SU-DHL-6 (cell line): ENCODE data around the gene GLS.

Source experiments
- H2AFZ ChIP-seq: fragments of 200-600 bp; sonication (generic); 2 replicates; pipeline ENCODE4 v1.6.1; 2014; ENCODE audit warnings: low read depth, mild to moderate bottlenecking, moderate library complexity, mixed read lengths, antibody characterized with exemption, low read length; ENCODE audit not compliant: severe bottlenecking
- H3F3A ChIP-seq: fragments of 200-600 bp; shearing (Covaris generic); 2 replicates; pipeline ENCODE4 v1.6.0; 2016; ENCODE audit warnings: antibody characterized with exemption, mild to moderate bottlenecking; ENCODE audit not compliant: insufficient read depth
- H3K27ac ChIP-seq: fragments of 200-600 bp; sonication (generic); 2 replicates; pipeline ENCODE4 v1.5.1; 2016; ENCODE audit warnings: low read depth, mild to moderate bottlenecking, low read length, moderate library complexity, mixed read lengths
- H3K27me3 ChIP-seq: fragments of 200-600 bp; sonication (generic), shearing (Covaris generic); 2 replicates; pipeline ENCODE4 v1.6.0; 2014; ENCODE audit warnings: mild to moderate bottlenecking, low read length
- H3K36me3 ChIP-seq: fragments of 200-600 bp; sonication (generic); 2 replicates; pipeline ENCODE4 v1.6.1; 2014; ENCODE audit warnings: mild to moderate bottlenecking, low read length, mixed read lengths
- H3K4me2 ChIP-seq: fragments of 300-600, 200-600 bp; shearing (Covaris generic), sonication (generic); 2 replicates; pipeline ENCODE4 v1.6.0; 2014; ENCODE audit warnings: low read length, low read depth, mild to moderate bottlenecking; ENCODE audit not compliant: poor library complexity, severe bottlenecking
- H3K4me3 ChIP-seq: fragments of 200-600 bp; sonication (generic); 2 replicates; pipeline ENCODE4 v1.5.1; 2014; ENCODE audit warnings: antibody characterized with exemption, low read length, mild to moderate bottlenecking, mixed read lengths; ENCODE audit not compliant: insufficient read depth, poor library complexity, severe bottlenecking
- H3K79me2 ChIP-seq: fragments of 200-600 bp; sonication (generic); 2 replicates; pipeline ENCODE4 v1.6.1; 2014; ENCODE audit warnings: mild to moderate bottlenecking, low read length, moderate library complexity; ENCODE audit not compliant: insufficient read depth
- H3K9ac ChIP-seq: fragments of 200-600 bp; sonication (generic); 2 replicates; pipeline ENCODE4 v1.7.0; 2014; ENCODE audit warnings: mild to moderate bottlenecking, low read length
- H3K9me2 ChIP-seq: fragments of 200-600 bp; sonication (generic); replicated peaks from 2 replicates; pipeline ENCODE4 v1.6.1; 2014; ENCODE audit warnings: low read length; ENCODE audit not compliant: insufficient read depth
- H3K9me3 ChIP-seq: fragments of 200-600 bp; sonication (generic); 2 replicates; pipeline ENCODE4 v1.6.1; 2014; ENCODE audit warnings: low read length, mixed read lengths; ENCODE audit not compliant: insufficient read depth
- H4K20me1 ChIP-seq: fragments of 200-600 bp; sonication (generic); 2 replicates; pipeline ENCODE4 v1.6.1; 2014; ENCODE audit warnings: low read depth, mild to moderate bottlenecking, antibody characterized with exemption, low read length, moderate library complexity, mixed read lengths
- EZH2phosphoT487 ChIP-seq: fragments of 200-600 bp; sonication (generic), shearing (Covaris generic); conservative IDR thresholded peaks from 2 replicates; pipeline ENCODE4 v1.6.1; 2018; ENCODE audit warnings: mild to moderate bottlenecking, antibody characterized with exemption, low read length, moderate library complexity, mixed read lengths
- TF ChIP-seq, protein P1 (sequence below): fragments of 200-600 bp; sonication (generic); IDR thresholded peaks from one replicate; pipeline ENCODE4 v1.5.1; 2017; ENCODE audit warnings: antibody characterized with exemption, mild to moderate bottlenecking, low read length, moderate library complexity; ENCODE audit not compliant: insufficient read depth, poor library complexity, severe bottlenecking

GLS gene

GRCh38 chr2:190996338-190996946 lies 115.8 kb downstream of the GLS start:
- Histone ChIP-seq H3K4me3 (no peak overlapping the region), H4K20me1 (no peaks in the 10 kb centered on the region), H3K4me2 (no peak overlapping the region), H3K9me2 (no peaks in the 10 kb centered on the region), H3F3A (no peaks in the 10 kb centered on the region), H3K9ac (no peak overlapping the region), H2AFZ (no peak overlapping the region), H3K79me2 (no peaks in the 10 kb centered on the region), H3K9me3 (no peaks in the 10 kb centered on the region), H3K36me3 (peaks cover 12% of the 10 kb centered on the region; the same call in 1 of the 2 replicates), H3K27ac (no peak overlapping the region), H3K27me3 (no peaks in the 10 kb centered on the region)
- TF ChIP-seq, protein P1, sequence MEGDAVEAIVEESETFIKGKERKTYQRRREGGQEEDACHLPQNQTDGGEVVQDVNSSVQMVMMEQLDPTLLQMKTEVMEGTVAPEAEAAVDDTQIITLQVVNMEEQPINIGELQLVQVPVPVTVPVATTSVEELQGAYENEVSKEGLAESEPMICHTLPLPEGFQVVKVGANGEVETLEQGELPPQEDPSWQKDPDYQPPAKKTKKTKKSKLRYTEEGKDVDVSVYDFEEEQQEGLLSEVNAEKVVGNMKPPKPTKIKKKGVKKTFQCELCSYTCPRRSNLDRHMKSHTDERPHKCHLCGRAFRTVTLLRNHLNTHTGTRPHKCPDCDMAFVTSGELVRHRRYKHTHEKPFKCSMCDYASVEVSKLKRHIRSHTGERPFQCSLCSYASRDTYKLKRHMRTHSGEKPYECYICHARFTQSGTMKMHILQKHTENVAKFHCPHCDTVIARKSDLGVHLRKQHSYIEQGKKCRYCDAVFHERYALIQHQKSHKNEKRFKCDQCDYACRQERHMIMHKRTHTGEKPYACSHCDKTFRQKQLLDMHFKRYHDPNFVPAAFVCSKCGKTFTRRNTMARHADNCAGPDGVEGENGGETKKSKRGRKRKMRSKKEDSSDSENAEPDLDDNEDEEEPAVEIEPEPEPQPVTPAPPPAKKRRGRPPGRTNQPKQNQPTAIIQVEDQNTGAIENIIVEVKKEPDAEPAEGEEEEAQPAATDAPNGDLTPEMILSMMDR, result peak; percentile 68
- TF ChIP-seq EZH2phosphoT487, result no peak

DNA sequence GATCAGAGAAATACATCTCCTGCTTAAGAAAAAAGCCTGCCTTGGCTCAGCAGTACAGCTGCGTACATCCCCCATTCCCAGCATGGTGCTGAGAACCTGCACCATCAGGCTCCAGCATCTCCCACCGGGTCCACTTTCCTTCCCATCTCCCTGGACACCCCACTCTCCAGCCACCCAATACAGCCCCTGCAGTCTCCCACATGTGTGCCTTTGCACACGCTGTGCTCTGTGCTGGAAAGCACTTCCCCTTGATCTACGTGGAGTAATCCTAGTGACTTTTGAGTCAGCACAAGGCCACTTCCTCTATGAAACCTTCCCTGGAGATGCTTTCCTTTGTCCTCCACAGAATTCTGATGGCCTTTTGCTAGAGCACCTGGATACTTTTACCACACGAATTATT lies 116.3 kb downstream of the GLS start:
- TF ChIP-seq, protein P1, result no peak
- no peak for TF ChIP-seq EZH2phosphoT487
- H3K4me2 ChIP-seq, result no peak overlapping the region
- H3F3A ChIP-seq, result no peaks in the 10 kb centered on the region

GRCh38 chr2:190997526-190998113 lies 117.0 kb downstream of the GLS start:
- H3K4me2 ChIP-seq, result no peak overlapping the region
- no peaks in the 10 kb centered on the region for H3F3A ChIP-seq
- no peaks in the 10 kb centered on the region for H4K20me1 ChIP-seq
- H3K36me3 ChIP-seq, result peaks cover 11% of the 10 kb centered on the region; the same call in 1 of the 2 replicates
- TF ChIP-seq EZH2phosphoT487, result no peak
- TF ChIP-seq, protein P1, result no peak
- no peak overlapping the region for H3K27ac ChIP-seq
- no peaks in the 10 kb centered on the region for H3K79me2 ChIP-seq
- no peaks in the 10 kb centered on the region for H3K9me2 ChIP-seq
- no peaks in the 10 kb centered on the region for H3K27me3 ChIP-seq
- H3K9ac ChIP-seq, result no peak overlapping the region
- no peak overlapping the region for H3K4me3 ChIP-seq
- H3K9me3 ChIP-seq, result no peaks in the 10 kb centered on the region
- H2AFZ ChIP-seq, result no peak overlapping the region

More for the DNA sequence above, 116.3 kb downstream of the GLS start:
- no peak overlapping the region for H3K4me3 ChIP-seq
- H3K9me2 ChIP-seq, result no peaks in the 10 kb centered on the region
- H3K36me3 ChIP-seq, result peaks cover 11% of the 10 kb centered on the region; the same call in 1 of the 2 replicates
- no peaks in the 10 kb centered on the region for H4K20me1 ChIP-seq
- H3K79me2 ChIP-seq, result no peaks in the 10 kb centered on the region
- no peak overlapping the region for H2AFZ ChIP-seq
- no peak overlapping the region for H3K27ac ChIP-seq
- no peaks in the 10 kb centered on the region for H3K27me3 ChIP-seq
- H3K9ac ChIP-seq, result no peak overlapping the region
- H3K9me3 ChIP-seq, result no peaks in the 10 kb centered on the region
